AG09309 (cell line): Measurements from ENCODE around the gene MYBPHL.
"Not testable (repeated sequence)": the region's sequence is repeated elsewhere in the genome, so short reads cannot be mapped to it uniquely, and the experiment has no call there.

ENCODE experiments used
- DNase-seq: peaks from one replicate; pipeline ENCODE4 v3.0.0-alpha.2; 2010; ENCODE audit warnings: low read depth
- H3K4me3 ChIP-seq: 2 replicates; pipeline ENCODE4 v1.5.1; 2011; ENCODE audit warnings: mild to moderate bottlenecking, low read depth, low read length, moderate library complexity; ENCODE audit not compliant: control insufficient read depth
- TF ChIP-seq, protein P1 (sequence below): IDR thresholded peaks from 2 replicates; pipeline ENCODE4 v1.5.1; 2011; ENCODE audit warnings: mild to moderate bottlenecking, low read depth, low read length, inconsistent platforms; ENCODE audit not compliant: insufficient read depth, control insufficient read depth; ENCODE audit errors: missing control alignments

Gene MYBPHL

DNA sequence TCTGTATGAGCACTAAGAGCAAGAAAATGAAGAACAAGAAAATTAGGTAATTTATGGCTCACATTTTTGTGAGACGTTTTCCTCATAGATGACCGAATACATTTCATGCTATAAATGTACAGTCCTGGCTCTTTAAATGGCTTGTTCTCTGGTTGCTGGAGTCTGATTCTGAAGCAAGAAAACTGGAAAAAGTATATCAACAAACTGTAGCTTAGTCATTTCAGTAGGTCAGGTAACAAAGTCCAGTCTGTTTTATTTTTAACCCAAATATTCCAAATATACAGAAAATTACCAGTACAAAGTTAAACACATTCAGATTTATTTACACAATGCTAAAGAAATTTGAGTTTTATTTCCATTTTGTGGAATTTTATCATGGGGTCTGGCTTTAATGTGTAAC, 2.5 kb upstream of the MYBPHL start:
- no peak overlapping the region for H3K4me3 ChIP-seq
- no peak for DNase-seq
- TF ChIP-seq, protein P1, sequence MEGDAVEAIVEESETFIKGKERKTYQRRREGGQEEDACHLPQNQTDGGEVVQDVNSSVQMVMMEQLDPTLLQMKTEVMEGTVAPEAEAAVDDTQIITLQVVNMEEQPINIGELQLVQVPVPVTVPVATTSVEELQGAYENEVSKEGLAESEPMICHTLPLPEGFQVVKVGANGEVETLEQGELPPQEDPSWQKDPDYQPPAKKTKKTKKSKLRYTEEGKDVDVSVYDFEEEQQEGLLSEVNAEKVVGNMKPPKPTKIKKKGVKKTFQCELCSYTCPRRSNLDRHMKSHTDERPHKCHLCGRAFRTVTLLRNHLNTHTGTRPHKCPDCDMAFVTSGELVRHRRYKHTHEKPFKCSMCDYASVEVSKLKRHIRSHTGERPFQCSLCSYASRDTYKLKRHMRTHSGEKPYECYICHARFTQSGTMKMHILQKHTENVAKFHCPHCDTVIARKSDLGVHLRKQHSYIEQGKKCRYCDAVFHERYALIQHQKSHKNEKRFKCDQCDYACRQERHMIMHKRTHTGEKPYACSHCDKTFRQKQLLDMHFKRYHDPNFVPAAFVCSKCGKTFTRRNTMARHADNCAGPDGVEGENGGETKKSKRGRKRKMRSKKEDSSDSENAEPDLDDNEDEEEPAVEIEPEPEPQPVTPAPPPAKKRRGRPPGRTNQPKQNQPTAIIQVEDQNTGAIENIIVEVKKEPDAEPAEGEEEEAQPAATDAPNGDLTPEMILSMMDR = no peak

DNA sequence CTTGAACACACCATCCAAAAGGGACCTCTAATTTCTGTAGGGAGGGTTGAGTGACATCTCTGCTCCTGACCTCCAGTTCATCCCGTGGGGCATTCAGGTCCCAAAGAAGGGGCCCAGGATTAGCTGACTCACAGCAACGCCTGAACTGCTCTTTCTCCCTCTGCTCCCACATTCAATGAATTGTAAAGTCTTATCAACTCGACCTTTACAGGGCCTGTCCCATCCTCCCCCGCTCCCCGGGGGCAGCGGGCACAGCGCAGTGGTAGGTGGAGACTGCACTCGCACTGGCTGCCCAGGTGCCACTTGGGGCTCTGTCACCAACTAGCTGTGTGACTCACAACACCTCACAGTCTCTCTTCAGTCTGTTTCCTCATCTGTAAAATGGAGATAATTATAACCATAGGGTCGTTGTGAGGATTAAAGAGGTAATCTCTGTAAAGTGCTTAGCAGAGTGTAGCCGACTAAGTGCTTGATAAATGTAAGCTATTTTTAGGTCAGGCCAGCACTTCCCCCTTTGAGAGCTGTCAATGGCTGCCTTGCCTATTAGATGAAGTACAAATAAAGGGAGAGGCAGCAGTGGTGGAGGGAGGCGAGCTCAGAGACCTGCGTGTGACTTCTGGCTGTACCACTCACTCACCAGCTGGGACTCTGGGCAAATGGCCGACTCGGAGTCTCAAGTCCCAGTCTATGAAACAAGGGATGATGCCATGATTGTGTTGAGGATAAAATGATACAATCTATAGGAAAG, 637 bp upstream of the MYBPHL start:
- TF ChIP-seq, protein P1 = no peak
- no peak overlapping the region for H3K4me3 ChIP-seq
- no peak for DNase-seq

DNA sequence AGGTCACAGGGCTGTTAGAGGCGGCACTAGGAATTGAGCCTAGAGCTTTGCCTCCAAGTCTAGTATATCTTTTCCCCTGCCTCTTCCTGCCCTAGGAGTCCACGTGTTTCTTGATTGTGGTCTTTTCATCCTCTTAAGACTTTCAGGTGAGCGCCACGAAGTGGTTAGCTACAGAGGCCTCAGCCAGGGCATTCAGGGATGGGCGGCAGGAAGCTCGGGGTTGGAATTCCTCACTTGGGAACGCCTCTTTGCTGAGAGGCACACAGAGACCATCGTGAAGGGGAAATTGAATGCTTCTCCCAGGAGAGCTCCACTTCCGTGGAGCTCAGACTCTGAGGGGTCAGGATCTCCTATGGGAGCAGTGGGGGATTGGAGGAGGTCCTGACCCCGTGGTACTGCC, 820 bp downstream of the MYBPHL start:
- not testable (repeated sequence) for H3K4me3 ChIP-seq, DNase-seq

DNA sequence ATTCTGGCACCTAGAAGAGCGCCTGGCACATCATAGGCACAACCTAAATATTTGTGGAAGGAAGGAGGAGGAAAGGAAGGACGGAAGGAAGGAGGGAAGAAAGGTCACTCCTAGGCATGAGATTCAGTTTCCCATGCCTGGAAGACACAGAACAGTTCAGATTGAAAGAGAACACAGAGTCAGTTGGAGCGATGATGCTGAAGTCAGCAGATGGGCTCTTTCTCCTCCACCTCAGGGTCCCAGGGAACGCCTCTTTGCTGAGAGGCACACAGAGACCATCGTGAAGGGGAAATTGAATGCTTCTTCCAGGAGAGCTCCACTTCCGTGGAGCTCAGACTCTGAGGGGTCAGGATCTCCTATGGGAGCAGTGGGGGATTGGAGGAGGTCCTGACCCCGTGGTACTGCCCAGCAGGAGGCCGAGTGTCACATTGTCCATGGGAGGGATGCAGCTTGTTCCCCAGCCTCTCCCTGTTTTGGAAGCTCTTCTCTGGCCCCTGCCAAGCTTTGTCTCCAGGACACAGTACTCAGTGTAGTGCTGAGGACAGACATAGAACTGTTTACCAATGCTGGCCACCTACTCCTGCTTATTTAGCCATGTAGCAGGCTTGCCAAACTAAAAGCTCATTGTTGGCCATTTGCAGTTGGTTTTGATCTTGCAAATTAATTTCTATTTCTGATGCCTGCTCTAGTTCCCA, 2.4 kb downstream of the MYBPHL start:
- no peak for DNase-seq
- TF ChIP-seq, protein P1 = no peak
- H3K4me3 ChIP-seq = no peak overlapping the region

DNA sequence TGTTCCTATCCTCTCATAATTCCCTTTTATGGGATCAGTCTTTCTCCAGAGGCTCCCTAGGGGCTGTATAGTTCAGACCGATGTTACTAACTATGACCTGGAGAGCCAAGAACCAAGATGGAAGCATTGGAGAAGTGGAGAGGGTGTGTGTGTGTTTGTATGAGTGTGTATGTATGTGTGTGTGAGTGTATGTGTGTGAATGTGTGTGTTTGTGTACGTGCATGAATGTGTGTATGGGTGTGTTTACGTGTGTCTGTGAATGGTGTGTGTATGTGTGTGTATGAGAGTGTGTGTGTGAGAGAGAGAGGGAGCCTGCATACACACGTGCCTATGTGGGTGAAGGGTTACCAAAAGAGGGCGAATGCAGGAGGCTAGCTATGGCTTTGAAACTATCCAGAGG, 4.9 kb downstream of the MYBPHL start:
- H3K4me3 ChIP-seq = no peak overlapping the region
- TF ChIP-seq, protein P1 = no peak
- DNase-seq = no peak

DNA sequence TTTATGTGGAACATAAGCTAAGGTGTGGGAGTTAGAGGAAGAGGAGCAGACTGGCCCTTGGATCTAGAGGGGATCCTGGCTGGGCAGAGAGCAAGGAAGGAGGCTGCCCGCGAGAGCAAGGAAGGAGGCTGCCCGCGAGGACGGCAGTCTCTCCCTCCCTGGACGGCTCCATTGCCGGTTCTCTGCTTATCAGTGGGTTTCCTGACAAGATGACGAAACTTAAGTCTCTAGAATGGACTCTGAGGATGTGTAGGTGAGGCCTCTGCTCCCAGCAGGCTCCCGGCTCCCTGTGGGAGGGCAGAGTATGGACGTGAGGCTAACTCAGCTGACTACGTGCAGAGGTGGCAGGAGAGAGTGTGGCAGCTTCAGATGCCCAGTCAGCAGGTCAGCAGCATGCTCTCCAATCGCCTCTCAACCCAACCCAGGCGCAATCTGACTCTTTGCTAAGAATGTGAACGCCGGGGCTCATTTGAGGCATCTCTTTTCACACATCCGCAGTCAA, 6.1 kb downstream of the MYBPHL start:
- no peak overlapping the region for H3K4me3 ChIP-seq
- TF ChIP-seq, protein P1 = no peak
- DNase-seq = no peak
